ENCODE results near the gene C16orf92. TPM values are rescaled to one million over a fixed set of nuclear protein-coding genes. Genes with fewer than 3 reads are reported as not detected.

C16orf92 gene
- total and polyA plus RNA-seq, 2 of the 13 experiments (the other 11 are each of a cell fraction or from before 2014, with no cell fraction given), result not detected

DNA sequence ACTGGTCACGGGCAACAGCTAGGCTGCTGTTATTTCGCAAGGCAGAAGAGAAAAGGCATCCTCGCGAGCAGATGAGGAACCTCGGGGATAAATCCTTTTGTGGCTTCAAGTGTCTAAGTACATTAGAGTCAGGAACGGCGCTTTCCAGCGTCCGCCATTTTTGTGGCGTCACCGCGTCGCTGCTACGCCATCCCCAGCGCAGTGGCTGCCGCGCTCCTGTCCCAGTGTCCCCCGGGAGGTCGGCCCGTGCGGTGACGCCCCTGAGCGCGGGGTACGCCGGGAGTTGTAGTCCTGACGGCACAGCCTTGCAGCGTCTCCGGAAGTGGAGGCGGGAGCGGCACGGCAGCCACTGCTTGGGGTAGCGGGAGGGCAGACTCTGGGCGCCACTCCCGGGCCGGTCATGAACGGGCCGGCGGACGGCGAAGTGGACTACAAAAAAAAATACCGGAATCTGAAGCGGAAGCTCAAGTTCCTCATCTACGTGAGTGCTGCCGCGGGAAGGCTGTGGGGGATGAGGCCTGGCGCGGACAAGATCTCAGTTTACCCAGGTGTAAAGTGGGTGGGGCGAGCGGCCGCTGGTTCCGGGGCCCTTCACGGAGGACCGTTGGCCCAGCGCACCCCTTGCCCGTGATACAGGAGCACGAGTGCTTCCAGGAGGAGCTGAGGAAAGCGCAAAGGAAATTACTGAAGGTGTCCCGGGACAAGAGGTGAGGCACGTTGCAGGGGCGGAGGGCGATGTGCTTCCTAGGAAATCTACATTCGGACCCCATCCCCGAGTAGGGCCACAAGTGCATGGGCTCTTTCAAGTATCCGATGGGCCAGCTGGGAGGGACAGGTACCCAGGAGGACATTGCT lies 26.9 kb upstream of the C16orf92 start, which contains the start of gene INO80E (continued):
- TF ChIP-seq, protein P1, sequence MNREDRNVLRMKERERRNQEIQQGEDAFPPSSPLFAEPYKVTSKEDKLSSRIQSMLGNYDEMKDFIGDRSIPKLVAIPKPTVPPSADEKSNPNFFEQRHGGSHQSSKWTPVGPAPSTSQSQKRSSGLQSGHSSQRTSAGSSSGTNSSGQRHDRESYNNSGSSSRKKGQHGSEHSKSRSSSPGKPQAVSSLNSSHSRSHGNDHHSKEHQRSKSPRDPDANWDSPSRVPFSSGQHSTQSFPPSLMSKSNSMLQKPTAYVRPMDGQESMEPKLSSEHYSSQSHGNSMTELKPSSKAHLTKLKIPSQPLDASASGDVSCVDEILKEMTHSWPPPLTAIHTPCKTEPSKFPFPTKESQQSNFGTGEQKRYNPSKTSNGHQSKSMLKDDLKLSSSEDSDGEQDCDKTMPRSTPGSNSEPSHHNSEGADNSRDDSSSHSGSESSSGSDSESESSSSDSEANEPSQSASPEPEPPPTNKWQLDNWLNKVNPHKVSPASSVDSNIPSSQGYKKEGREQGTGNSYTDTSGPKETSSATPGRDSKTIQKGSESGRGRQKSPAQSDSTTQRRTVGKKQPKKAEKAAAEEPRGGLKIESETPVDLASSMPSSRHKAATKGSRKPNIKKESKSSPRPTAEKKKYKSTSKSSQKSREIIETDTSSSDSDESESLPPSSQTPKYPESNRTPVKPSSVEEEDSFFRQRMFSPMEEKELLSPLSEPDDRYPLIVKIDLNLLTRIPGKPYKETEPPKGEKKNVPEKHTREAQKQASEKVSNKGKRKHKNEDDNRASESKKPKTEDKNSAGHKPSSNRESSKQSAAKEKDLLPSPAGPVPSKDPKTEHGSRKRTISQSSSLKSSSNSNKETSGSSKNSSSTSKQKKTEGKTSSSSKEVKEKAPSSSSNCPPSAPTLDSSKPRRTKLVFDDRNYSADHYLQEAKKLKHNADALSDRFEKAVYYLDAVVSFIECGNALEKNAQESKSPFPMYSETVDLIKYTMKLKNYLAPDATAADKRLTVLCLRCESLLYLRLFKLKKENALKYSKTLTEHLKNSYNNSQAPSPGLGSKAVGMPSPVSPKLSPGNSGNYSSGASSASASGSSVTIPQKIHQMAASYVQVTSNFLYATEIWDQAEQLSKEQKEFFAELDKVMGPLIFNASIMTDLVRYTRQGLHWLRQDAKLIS (CRISPR knock-in tag; IDR thresholded peaks at IDR 0.05), result no peak
- TF ChIP-seq ZNF839 (CRISPR knock-in tag; IDR thresholded peaks at IDR 0.05; ENCODE audit: borderline replicate concordance) (peak; percentile 84; the same call in 1 of the 2 replicates), BORCS8-MEF2B (CRISPR knock-in tag; IDR thresholded peaks at IDR 0.05) (peak; percentile 21; the same call in 1 of the 2 replicates), KLF6 (CRISPR knock-in tag; IDR thresholded peaks at IDR 0.05) (peak; percentile 91; the same call in 1 of the 2 replicates), STAT5B (CRISPR knock-in tag; IDR thresholded peaks at IDR 0.05) (peak; percentile 59; the same call in 1 of the 2 replicates), RARA (CRISPR knock-in tag; IDR thresholded peaks at IDR 0.05) (peak; percentile 37; the same call in 1 of the 2 replicates), KDM1A (CRISPR knock-in tag; IDR thresholded peaks at IDR 0.05) (peak; percentile 77; the same call in 1 of the 2 replicates), ZNF232 (CRISPR knock-in tag; IDR thresholded peaks at IDR 0.05; ENCODE audit: borderline replicate concordance) (peak; percentile 73), IRF2 (CRISPR knock-in tag; IDR thresholded peaks at IDR 0.05) (peak; percentile 98), IRX3 (CRISPR knock-in tag; IDR thresholded peaks at IDR 0.05; ENCODE audit: borderline replicate concordance, low read depth) (peak; percentile 0; the same call in 1 of the 2 replicates), ZMYM4 (CRISPR knock-in tag; IDR thresholded peaks at IDR 0.05) (peak; percentile 55), SPEN (CRISPR knock-in tag; IDR thresholded peaks at IDR 0.05; ENCODE audit: low read depth) (peak; percentile 90)
- TF ChIP-seq, protein P2, sequence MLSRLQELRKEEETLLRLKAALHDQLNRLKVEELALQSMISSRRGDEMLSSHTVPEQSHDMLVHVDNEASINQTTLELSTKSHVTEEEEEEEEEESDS (CRISPR knock-in tag; IDR thresholded peaks at IDR 0.05; ENCODE audit: borderline replicate concordance), result 0 out of 2 replicates have a peak, but pooled peaks have one; percentile 24
- TF ChIP-seq, protein P3, sequence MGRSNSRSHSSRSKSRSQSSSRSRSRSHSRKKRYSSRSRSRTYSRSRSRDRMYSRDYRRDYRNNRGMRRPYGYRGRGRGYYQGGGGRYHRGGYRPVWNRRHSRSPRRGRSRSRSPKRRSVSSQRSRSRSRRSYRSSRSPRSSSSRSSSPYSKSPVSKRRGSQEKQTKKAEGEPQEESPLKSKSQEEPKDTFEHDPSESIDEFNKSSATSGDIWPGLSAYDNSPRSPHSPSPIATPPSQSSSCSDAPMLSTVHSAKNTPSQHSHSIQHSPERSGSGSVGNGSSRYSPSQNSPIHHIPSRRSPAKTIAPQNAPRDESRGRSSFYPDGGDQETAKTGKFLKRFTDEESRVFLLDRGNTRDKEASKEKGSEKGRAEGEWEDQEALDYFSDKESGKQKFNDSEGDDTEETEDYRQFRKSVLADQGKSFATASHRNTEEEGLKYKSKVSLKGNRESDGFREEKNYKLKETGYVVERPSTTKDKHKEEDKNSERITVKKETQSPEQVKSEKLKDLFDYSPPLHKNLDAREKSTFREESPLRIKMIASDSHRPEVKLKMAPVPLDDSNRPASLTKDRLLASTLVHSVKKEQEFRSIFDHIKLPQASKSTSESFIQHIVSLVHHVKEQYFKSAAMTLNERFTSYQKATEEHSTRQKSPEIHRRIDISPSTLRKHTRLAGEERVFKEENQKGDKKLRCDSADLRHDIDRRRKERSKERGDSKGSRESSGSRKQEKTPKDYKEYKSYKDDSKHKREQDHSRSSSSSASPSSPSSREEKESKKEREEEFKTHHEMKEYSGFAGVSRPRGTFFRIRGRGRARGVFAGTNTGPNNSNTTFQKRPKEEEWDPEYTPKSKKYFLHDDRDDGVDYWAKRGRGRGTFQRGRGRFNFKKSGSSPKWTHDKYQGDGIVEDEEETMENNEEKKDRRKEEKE (IDR thresholded peaks at IDR 0.05), result no peak
- TF ChIP-seq, protein P4, sequence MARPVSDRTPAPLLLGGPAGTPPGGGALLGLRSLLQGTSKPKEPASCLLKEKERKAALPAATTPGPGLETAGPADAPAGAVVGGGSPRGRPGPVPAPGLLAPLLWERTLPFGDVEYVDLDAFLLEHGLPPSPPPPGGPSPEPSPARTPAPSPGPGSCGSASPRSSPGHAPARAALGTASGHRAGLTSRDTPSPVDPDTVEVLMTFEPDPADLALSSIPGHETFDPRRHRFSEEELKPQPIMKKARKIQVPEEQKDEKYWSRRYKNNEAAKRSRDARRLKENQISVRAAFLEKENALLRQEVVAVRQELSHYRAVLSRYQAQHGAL (CRISPR knock-in tag; IDR thresholded peaks at IDR 0.05; ENCODE audit: not compliant biosample characterization), result peak; percentile 26
- TF ChIP-seq, protein P5, sequence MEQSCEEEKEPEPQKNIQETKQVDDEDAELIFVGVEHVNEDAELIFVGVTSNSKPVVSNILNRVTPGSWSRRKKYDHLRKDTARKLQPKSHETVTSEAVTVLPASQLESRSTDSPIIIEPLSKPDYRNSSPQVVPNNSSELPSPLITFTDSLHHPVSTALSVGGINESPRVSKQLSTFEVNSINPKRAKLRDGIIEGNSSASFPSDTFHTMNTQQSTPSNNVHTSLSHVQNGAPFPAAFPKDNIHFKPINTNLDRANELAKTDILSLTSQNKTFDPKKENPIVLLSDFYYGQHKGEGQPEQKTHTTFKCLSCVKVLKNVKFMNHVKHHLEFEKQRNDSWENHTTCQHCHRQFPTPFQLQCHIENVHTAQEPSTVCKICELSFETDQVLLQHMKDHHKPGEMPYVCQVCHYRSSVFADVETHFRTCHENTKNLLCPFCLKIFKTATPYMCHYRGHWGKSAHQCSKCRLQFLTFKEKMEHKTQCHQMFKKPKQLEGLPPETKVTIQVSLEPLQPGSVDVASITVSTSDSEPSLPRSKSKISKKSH (CRISPR knock-in tag; IDR thresholded peaks at IDR 0.05; ENCODE audit: borderline replicate concordance), result 0 out of 2 replicates have a peak, but pooled peaks have one; percentile 58
